ENCODE results near the gene MANSC4. TPM values are rescaled to one million over a fixed set of nuclear protein-coding genes. Genes with fewer than 3 reads are reported as not detected.

Gene MANSC4
- total RNA-seq, 1 donor from 2014 or later, result not detected

DNA sequence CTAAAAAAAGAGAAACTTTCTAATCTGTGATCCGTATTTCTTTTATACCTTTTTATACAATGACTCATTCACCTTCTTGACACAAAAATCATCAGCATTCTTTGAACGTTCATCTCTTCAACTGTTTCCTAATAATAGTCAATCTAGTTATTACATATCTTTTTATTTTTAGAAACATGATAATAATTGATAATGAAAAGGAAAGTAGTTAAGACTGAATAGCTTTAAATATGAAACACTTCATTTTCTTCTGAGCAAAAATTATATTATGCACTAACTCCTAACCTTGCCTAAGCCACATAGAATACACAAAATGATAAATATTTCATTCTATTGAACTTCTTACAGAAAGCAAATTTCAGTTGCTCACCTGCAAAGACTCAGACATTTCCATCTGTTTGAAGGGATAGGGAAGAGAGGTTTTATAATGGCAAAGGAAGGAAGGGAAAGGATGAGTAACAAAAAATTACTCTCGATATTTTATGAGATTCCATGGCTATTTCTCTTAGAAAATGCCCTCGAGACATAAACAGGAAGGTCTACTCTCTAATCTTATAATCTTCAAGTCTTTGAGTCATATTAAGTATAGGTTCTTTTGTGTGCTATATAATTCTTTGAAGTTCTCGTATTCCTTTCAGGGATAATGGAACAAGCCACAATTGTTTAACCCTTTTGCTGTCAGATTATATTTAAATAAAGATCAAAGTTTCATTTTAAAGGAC lies 7.5 kb downstream of the MANSC4 start:
- H3K27ac Mint-ChIP-seq, result no peak overlapping the region
- ATAC-seq (ENCODE audit: low read depth), result no peak
- POLR2A ChIA-PET, result no interaction called here
- intact Hi-C loops (cut with micrococcal nuclease), result no loop called here
- no peaks in the 10 kb centered on the region for H3K27me3 Mint-ChIP-seq
- no peak for DNase-seq
- H3K4me3 Mint-ChIP-seq, result no peak overlapping the region
- H3K9me3 Mint-ChIP-seq, result no peaks in the 10 kb centered on the region
- TF ChIP-seq, protein P1, sequence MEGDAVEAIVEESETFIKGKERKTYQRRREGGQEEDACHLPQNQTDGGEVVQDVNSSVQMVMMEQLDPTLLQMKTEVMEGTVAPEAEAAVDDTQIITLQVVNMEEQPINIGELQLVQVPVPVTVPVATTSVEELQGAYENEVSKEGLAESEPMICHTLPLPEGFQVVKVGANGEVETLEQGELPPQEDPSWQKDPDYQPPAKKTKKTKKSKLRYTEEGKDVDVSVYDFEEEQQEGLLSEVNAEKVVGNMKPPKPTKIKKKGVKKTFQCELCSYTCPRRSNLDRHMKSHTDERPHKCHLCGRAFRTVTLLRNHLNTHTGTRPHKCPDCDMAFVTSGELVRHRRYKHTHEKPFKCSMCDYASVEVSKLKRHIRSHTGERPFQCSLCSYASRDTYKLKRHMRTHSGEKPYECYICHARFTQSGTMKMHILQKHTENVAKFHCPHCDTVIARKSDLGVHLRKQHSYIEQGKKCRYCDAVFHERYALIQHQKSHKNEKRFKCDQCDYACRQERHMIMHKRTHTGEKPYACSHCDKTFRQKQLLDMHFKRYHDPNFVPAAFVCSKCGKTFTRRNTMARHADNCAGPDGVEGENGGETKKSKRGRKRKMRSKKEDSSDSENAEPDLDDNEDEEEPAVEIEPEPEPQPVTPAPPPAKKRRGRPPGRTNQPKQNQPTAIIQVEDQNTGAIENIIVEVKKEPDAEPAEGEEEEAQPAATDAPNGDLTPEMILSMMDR (IDR thresholded peaks at IDR 0.05), result no peak
- H3K4me1 Mint-ChIP-seq, result no peaks in the 10 kb centered on the region
- no peaks in the 10 kb centered on the region for H3K36me3 Mint-ChIP-seq (ENCODE audit: low read depth)
- CTCF ChIA-PET, result no interaction called here

GRCh38 chr12:27771481-27772327 lies 8.3 kb downstream of the MANSC4 start:
- ChIA-PET POLR2A (interaction anchor here (0.5 to 0.8 kb wide), 2 partner anchors 8 to 11 kb away, joined by 3 read pairs; partner anchors contain the start of genes KLHL42 and MANSC4), CTCF (no interaction called here)
- TF ChIP-seq, protein P1 (IDR thresholded peaks at IDR 0.05), result no peak
- H3K27me3 Mint-ChIP-seq, result no peaks in the 10 kb centered on the region
- H3K27ac Mint-ChIP-seq, result no peak overlapping the region
- no peak for DNase-seq
- ATAC-seq (ENCODE audit: low read depth), result no peak
- intact Hi-C loops (cut with micrococcal nuclease), result no loop called here
- H3K9me3 Mint-ChIP-seq, result no peaks in the 10 kb centered on the region
- H3K4me1 Mint-ChIP-seq, result no peaks in the 10 kb centered on the region
- H3K36me3 Mint-ChIP-seq (ENCODE audit: low read depth), result no peaks in the 10 kb centered on the region
- H3K4me3 Mint-ChIP-seq, result no peak overlapping the region

DNA sequence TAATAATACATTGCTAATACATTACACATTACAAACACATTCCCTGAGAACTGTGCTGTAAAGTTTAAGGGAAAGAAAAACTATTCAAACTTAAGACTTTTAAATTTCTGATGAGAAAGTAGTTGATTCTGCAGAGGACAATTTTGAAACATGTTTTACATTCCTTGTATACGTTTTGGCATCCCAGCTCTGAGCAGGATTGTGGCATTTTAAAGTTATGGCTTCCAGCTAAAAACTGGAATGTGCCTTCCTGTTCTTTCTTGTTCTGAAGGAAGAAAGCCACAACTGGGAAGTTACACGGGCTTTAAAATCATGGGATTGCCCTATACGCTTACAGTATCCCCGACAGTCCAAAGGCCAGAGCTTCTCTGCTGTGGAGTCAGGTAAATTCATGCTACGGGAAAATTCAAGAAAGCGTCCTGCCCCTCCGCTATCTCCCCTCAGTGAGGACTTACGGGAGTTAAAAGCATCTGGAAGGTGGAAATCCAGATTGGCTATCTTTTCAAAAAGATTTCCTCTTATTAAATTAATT lies 10.8 kb downstream of the MANSC4 start:
- no peaks in the 10 kb centered on the region for H3K27me3 Mint-ChIP-seq
- ATAC-seq (ENCODE audit: low read depth) (no peak), DNase-seq (no peak)
- no peaks in the 10 kb centered on the region for H3K4me1 Mint-ChIP-seq
- no peaks in the 10 kb centered on the region for H3K9me3 Mint-ChIP-seq
- TF ChIP-seq, protein P1 (IDR thresholded peaks at IDR 0.05), result no peak
- intact Hi-C loops (cut with micrococcal nuclease), result no loop called here
- H3K36me3 Mint-ChIP-seq (ENCODE audit: low read depth), result no peaks in the 10 kb centered on the region
- H3K4me3 Mint-ChIP-seq, result no peak overlapping the region
- CTCF ChIA-PET, result no interaction called here
- POLR2A ChIA-PET, result no interaction called here
- H3K27ac Mint-ChIP-seq, result no peak overlapping the region

DNA sequence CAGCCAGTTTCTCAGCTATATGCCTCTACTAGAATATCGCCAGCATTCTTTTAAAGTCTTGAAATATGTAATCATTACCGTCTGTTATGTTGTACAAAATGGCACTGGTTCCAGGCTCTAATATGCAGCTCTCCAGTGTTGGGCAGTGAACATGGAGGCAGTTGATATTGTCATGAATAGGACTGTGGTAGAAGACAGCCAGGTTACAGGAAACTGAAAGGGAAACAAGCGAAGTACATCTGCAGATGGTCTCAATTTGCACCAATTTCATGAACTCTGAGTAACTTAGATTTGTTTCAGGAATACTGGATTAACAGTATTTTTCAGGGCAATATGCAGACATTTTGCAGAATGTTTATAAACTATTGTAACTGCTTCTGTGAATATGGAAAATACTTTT lies 13.4 kb downstream of the MANSC4 start:
- DNase-seq (no peak), ATAC-seq (ENCODE audit: low read depth) (no peak)
- Mint-ChIP-seq H3K4me1 (no peaks in the 10 kb centered on the region), H3K27ac (no peak overlapping the region), H3K4me3 (no peak overlapping the region), H3K36me3 (ENCODE audit: low read depth) (peaks cover 3% of the 10 kb centered on the region), H3K9me3 (no peaks in the 10 kb centered on the region), H3K27me3 (no peaks in the 10 kb centered on the region)
- CTCF ChIA-PET, result interaction anchor here (0.6 kb wide), 1 partner anchor 31 kb away, joined by 3 read pairs; no protein-coding TSS in a partner anchor
- intact Hi-C loops (cut with micrococcal nuclease), result no loop called here
- TF ChIP-seq, protein P1 (IDR thresholded peaks at IDR 0.05), result no peak
- POLR2A ChIA-PET, result no interaction called here

GRCh38 chr12:27762757-27763156 lies 17.3 kb downstream of the MANSC4 start:
- TF ChIP-seq, protein P1 (IDR thresholded peaks at IDR 0.05), result no peak
- no peaks in the 10 kb centered on the region for H3K4me1 Mint-ChIP-seq
- H3K9me3 Mint-ChIP-seq, result no peaks in the 10 kb centered on the region
- POLR2A ChIA-PET, result interaction anchor here (0.7 kb wide), 1 partner anchor 487 kb away, joined by 3 read pairs; no protein-coding TSS in a partner anchor
- no peaks in the 10 kb centered on the region for H3K27me3 Mint-ChIP-seq
- ATAC-seq (ENCODE audit: low read depth) (no peak), DNase-seq (no peak)
- CTCF ChIA-PET, result no interaction called here
- H3K4me3 Mint-ChIP-seq, result no peak overlapping the region
- peaks cover 6% of the 10 kb centered on the region for H3K36me3 Mint-ChIP-seq (ENCODE audit: low read depth)
- no peak overlapping the region for H3K27ac Mint-ChIP-seq
- intact Hi-C loops (cut with micrococcal nuclease), result no loop called here

All from activated B cell treated with CpG ODN at 0.5 μM for 24 hours (primary cell).